NCI-H69 (cell line): ENCODE data around the gene RUSC2.
"Not testable (repeated sequence)": the region's sequence is repeated elsewhere in the genome, so short reads cannot be mapped to it uniquely, and the experiment has no call there.

ENCODE experiments used
- DNase-seq: peaks from one replicate; lab custom pipeline; 2025; lab: John Stamatoyannopoulos, UW

Gene RUSC2

DNA sequence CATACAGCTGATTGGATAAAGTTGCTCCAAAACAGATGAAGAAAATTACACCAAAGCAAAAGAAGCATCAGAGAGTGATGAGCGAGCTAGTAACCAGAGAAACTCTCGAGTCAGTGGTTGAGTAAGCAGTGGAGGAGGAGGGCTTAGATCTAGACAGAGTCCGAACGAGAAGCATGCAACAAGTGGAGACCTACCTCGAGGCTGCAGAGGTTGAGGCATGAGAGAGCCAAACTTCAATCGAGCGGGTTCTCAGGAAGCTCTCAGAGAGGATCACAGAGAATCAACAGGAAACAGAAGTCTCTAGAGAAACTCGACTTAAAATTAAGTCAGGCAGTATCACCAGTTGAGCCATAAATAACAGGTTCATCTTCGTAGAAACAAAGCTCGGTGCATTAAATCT is 6.1 kb downstream of the RUSC2 start:
- no peak for DNase-seq

DNA sequence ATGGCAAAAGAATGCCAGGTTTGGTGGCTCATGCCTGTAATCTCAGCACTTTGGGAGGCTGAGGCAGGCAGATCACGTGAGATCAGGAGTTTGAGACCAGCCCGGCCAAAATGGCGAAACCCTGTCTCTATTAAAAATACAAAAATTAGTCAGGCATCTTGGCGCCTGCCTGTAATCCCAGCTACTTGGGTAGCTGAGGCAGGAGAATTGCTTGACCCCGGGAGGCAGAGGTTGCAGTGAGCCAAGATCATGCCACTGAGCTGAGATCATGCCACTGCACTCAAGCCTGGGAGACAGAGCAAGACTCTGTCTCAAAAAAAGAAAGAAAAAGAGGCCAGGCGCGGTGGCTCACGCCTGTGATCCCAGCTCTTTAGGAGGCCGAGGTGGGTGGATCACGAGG is 8.3 kb downstream of the RUSC2 start:
- not testable (repeated sequence) for DNase-seq

DNA sequence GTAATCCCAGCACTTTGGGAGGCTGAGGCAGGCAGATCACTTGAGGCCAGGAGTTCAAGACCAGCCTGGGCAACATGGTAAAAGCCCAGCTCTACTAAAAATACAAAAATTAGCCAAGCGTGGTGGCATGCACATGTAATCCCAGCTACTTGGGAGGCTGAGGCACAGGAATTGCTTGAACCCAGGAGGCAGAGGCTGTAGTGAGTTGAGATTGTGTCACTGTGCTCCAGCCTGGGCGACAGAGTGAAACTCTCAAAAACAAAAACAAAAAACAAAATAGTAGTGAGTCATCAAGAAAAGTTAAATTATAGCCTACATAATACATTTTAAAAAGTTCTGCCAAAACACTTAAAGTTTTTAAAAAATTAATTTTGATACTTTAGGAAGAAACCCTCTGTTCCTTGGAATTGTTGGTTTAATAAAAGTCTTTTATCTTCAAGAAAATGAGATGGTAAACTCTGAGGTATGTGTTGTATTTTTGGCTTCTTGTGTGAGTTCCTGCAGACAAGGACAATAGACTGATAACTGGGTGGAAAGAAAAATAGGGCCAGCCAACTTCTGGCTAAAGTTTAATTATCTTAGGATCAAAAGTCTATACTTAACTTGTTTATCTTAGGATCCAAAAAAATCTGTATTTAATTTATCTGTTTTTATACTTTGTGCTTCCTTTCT is 9.3 kb downstream of the RUSC2 start:
- DNase-seq: no peak

DNA sequence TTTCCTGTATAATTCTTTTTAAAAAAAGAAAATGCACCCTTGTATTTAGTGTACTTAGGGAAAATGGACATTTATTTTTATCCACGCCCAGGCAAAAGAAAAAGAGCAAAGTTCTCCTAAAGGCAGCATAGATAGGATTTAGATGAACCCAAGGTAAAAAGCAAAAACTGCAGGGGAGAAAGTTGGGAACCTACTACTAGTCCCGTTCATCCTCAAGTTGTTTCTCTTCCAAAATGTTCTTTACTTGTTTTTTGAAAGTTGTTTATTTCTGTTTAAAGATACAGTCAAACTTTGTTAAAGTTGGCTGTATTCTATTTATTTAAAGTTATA is 9.8 kb downstream of the RUSC2 start:
- DNase-seq: no peak

DNA sequence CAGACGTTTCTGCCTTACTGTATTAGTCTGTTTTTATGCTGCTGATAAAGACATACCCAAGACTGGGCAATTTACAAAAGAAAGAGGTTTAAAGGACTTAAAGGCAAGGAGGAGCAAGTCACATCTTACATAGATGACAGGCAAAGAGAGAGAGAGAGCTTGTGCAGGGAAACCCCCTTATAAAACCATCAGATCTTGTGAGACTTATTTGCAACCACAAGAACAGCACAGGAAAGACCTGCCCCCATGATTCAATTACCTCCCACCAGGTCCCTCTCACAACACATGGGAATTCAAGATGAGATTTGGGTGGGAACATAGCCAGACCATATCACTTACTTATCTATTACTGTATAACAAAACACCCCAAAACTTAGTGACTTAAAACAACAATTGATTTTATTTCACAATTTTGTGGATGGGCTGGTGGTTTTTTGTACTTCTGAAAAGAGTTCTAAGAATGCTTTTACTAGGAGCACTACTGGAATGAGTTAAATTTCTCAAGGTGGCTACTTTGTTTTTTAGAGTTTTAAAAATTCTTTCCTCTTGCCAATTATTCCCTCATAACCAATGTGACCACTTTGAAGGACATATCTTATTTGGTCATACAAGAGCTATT is 10.3 kb downstream of the RUSC2 start:
- DNase-seq: no peak

GRCh38 chr9:35501946-35502345 is 12.0 kb downstream of the RUSC2 start:
- no peak for DNase-seq

GRCh38 chr9:35506359-35506758 is 16.4 kb downstream of the RUSC2 start:
- DNase-seq: no peak

GRCh38 chr9:35508069-35508468 is 18.2 kb downstream of the RUSC2 start:
- DNase-seq: no peak

DNA sequence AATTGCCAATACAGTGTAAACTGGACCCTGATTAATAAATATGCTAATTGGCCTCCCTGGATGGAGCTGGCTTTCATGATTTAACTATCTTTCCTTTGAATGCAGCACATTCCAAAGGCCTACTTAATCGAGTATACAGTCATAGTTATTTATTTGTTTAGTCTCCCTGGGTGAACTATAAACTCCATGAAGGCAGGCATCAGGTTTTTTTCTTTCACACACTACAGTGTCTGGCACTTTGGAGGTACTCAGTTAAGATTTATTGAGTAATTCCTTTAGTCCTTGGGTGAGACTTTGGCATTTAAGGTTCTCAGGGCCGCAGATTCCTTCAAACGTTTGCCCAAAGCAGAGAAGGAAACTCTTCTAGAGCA is 20.5 kb downstream of the RUSC2 start:
- DNase-seq: no peak

- DNase-seq: no peak
These were observed 21.0 kb downstream of the RUSC2 start for GRCh38 chr9:35510754-35511428.

DNA sequence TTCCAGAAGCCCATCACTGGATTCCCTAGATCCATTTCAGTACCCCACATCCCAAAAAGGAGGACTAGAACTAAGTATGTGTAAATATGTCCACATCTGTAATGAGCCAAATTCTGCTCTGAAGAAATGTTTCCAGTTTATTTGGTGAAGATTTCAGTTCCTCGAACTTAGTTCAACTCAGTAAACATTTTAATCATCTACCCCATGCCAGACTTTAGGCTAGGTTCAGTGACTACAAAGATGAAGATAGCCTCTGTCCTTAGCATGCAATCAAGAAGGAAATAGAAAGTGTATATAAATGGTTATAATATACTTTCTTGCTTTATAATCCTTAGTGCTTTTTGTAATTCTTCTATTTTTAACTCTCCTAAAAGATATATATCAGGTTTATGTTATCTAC is 21.5 kb downstream of the RUSC2 start:
- DNase-seq: no peak

DNA sequence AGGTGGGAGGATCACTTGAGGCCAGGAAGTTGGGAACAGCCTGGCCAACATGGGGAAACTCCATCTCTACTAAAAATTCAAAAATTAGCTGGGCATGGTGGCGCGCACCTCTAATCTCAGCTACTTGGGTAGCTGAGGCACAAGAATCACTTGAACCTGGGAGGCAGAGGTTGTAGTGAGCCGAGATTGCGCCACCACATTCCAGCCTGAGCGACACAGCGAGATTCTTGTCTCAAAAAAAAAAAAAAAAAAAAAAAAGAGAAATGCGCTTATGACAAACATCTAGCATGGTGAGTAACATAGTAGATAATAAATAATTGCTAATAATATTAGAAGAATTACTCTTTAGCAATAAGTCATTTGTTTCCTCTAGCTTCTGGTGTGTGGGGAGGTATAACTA is 25.9 kb downstream of the RUSC2 start:
- no peak for DNase-seq

GRCh38 chr9:35516479-35516878 is 26.6 kb downstream of the RUSC2 start:
- DNase-seq: no peak

DNA sequence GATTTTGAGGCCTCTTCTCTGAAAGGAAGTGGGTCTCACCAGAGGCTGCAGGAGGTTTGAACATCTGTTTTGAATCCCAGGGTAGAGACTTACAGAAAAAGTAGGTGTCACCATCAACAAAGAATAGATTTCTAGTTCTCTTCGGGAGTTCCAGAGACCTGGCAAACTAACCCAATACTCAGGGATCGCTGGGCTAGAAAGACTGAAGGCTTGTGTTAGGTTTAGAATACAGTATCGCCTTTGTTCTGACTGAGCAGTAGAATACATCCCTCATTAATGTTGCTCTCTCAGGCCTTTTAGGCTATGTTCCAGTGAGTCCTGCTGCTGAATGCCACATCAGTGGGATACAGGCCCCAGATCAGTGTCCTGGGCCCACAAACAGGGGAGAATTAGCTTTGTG is 27.2 kb downstream of the RUSC2 start:
- no peak for DNase-seq

DNA sequence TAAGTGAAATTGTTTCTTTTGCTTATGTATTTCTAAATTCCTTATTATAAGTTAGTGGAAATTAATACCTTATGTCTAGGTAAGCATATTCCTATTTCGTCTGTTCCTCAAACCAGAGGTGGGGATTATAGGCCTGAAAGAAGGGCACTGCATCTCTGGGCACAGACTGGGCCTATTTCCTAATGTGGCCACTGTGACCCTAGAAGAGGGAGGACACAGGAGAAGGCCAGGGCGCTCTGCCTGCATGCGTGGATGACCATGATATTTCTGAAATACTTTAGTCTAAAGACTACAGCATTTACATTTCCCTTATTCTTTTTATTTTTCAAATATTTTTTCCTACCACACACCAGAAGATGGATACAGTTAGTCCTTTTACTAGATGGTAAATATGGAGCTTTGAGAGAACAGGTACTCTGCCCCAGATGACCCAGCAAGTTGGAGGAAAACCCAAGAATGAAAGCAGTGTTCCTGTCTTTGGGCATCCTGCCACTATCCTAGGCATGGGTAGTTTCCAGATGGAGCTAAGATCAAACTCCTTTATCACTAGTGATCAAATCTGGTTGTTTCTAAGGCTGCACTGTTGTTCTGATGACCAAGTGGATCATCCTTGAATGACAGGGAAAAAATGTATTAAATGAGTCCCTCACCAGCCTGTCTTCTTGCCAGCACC is 27.8 kb downstream of the RUSC2 start:
- no peak for DNase-seq

DNA sequence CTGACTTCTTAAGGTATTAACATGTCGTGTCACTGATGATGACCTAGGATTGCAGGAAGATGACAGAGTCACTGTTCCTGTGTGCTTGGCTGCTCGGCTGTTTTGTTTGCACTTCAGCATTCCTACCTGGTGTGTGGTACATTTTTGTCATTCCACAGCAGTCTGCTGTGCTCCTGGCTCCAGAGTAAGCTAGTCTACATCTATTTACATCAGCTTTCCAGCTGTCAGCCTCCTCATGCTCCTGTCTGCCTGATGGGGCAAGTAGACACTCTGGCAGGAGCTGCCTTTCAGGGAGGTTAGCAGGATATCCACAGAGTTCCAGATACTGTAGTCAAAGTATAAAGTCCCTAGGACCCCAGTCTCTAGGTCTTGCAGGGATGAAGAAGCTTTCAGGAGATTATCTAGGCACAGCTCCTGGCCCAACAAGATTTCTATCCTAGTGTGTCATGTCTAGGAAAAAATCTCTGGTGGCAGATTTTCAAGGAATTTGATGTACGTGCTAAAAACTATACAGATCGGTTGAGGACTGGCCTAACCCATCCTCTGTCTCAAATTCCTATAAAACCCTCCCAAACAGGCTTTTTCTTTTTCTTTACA is 28.4 kb downstream of the RUSC2 start:
- no peak for DNase-seq

GRCh38 chr9:35518981-35519679 is 29.2 kb downstream of the RUSC2 start:
- DNase-seq: no peak

- no peak for DNase-seq
These were observed 29.9 kb downstream of the RUSC2 start for GRCh38 chr9:35519692-35520363.

DNA sequence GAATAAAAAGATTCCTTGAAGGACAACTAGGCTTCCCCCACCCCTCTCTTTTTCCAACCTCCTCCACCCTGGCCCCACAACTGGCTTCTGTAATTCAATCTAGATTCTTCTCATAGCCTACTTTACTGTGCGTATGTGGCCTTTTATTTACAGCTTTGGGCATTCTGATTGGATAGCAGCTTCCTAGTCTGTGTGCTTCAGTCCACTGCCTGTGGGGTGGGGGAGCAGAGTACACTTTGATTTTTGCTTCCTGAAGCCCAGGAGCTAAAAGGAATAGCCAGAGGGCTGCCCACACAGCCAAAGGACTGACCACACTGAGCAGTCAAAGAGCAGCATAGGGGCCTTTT is 30.4 kb downstream of the RUSC2 start:
- DNase-seq: no peak

DNA sequence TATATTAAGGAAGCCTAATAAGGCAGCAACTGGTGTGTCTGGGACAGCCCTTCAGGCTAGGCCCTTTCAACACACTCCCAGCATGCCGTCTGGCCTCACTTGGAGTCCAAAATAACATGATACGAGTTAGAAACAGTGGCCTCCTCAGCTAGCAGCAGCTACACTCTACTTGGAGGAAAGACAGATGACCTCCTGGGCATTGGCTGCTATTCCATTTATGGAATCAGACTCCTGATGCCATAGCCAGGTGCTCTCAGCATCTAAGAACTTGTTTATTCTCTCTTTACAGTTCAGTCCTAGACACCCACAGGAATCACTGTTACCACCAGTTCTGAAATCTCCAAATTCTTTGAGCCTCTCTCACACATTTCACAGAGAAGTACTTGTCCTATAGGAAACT is 31.8 kb downstream of the RUSC2 start:
- DNase-seq: no peak

DNA sequence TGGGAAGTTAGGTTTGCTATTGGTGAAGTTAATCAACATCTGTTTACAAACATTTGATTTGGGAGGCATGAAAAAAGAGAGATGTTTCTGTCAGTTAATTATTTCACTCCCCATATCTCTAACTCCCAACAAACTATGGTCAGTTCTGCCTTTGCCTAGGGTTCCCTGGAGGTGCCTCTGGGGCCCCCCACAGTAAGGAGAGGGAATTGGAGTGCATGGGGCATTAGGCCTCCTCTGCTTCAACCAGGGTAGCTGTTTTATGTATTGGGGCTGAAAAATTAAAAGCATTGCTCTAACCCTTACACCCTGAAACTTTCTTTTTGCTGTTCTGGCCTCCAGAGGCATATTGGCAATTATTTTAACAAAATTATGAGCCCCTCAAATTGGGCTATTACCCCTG is 32.3 kb downstream of the RUSC2 start:
- DNase-seq: no peak

DNA sequence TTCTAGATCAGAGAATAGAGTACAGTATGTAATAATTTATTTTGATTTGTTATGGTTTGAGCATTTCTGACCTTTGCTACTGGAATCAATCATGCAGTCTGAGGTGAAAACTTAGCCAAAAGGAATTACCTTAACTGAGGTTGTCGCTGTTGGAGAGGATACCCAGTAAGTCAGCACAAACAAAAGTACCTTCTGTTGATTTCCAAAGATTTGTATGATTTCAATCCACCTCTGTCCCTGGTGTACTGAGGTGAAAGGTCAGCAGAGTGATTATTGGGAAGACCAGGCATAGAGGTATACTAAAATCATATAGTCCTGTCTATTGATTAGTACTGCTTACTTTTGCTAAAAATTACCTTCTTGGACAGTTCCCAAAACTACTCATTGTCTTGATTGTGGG is 32.8 kb downstream of the RUSC2 start:
- no peak for DNase-seq
